Urinary bladder (tissue), 4 donors: ENCODE data around the gene KAT7. TPM values are rescaled to one million over a fixed set of nuclear protein-coding genes. Genes with fewer than 3 reads are reported as not detected.
"Not testable (repeated sequence)": the region's sequence is repeated elsewhere in the genome, so short reads cannot be mapped to it uniquely, and the experiment has no call there.

Experiments used
- DNase-seq: peaks from one replicate; pipeline ENCODE4 v3.0.0-alpha.2; 2015; ENCODE audit errors: extremely low spot score
- H3K27ac ChIP-seq: one replicate; pipeline ENCODE4 v1.5.1; 2013; ENCODE audit warnings: low read depth, mild to moderate bottlenecking, moderate library complexity
- H3K36me3 ChIP-seq: one replicate; pipeline ENCODE4 v1.6.1; 2013; ENCODE audit warnings: mild to moderate bottlenecking, moderate library complexity; ENCODE audit not compliant: insufficient read depth
- H3K4me1 ChIP-seq: one replicate; pipeline ENCODE4 v1.6.1; 2013; ENCODE audit warnings: mild to moderate bottlenecking, moderate library complexity; ENCODE audit not compliant: insufficient read depth
- H3K4me3 ChIP-seq: one replicate; pipeline ENCODE4 v1.5.1; 2013; ENCODE audit warnings: low read depth, low read length
- WGBS: extraction: QIAGEN DNeasy Blood & Tissue Kit; methylation state at CpG from one replicate; pipeline ENCODE4 v1.1.7; 2013; 5-methylcytosine and 5-hydroxymethylcytosine counted together
- polyA plus RNA-seq: library from polyadenylated mRNA; stranded (reverse); fragments of 200-250 nt; gene quantifications from one replicate; pipeline ENCODE4 v1.2.3, GENCODE V29; 2013
- total RNA-seq: library from RNA; depleted of rRNA; stranded (reverse); fragments of >200 nt; gene quantifications from one replicate; pipeline ENCODE4 v1.2.3, GENCODE V29; 2014
- donor health status: healthy with polysubstance abuse.
- donor health status: healthy.

Gene KAT7
- total and polyA plus RNA-seq, 2 donors = 32.3 to 58.7 TPM

- H3K4me3 ChIP-seq, H3K27ac ChIP-seq, H3K4me1 ChIP-seq, DNase-seq: not testable (repeated sequence)
- WGBS = 17% methylated on average over 2 of the region's 2 CpGs
- H3K36me3 ChIP-seq = peaks cover 24% of the 10 kb centered on the region
Observed at GRCh38 chr17:49828325-49828724, 39.8 kb downstream of the KAT7 start.

- WGBS = 85% methylated on average over 2 of the region's 2 CpGs
Observed at GRCh38 chr17:49829026-49829425, 40.5 kb downstream of the KAT7 start.

DNA sequence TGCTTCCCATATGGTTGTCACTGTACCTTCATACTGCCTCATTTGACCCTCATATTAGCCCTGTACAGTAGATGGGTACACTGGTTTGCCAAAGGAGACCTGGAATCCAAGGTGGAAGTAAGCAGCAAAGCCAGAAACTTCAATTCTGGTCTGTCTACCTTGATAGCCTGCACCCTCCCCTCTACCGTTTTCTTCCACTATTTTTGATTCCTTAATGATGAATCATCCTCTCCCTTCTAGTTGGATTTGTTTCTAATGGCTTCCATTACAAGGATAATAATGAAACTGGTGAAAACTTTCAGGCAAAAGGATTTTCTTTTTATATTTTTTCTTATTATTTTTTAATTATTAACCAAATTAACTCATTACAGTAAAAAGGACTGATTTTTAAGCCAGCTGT, 42.1 kb downstream of the KAT7 start:
- H3K36me3 ChIP-seq = peaks cover 18% of the 10 kb centered on the region
- H3K27ac ChIP-seq = no peak overlapping the region
- H3K4me1 ChIP-seq = peaks cover 1% of the 10 kb centered on the region
- no peak for DNase-seq
- H3K4me3 ChIP-seq = no peak overlapping the region
- WGBS = 23% methylated on average over 1 of the region's 1 CpG

More at GRCh38 chr17:49829026-49829425, 40.5 kb downstream of the KAT7 start:
- Histone ChIP-seq H3K27ac (no peak overlapping the region), H3K36me3 (peaks cover 19% of the 10 kb centered on the region), H3K4me1 (peaks cover 1% of the 10 kb centered on the region), H3K4me3 (no peak overlapping the region)
- no peak for DNase-seq

DNA sequence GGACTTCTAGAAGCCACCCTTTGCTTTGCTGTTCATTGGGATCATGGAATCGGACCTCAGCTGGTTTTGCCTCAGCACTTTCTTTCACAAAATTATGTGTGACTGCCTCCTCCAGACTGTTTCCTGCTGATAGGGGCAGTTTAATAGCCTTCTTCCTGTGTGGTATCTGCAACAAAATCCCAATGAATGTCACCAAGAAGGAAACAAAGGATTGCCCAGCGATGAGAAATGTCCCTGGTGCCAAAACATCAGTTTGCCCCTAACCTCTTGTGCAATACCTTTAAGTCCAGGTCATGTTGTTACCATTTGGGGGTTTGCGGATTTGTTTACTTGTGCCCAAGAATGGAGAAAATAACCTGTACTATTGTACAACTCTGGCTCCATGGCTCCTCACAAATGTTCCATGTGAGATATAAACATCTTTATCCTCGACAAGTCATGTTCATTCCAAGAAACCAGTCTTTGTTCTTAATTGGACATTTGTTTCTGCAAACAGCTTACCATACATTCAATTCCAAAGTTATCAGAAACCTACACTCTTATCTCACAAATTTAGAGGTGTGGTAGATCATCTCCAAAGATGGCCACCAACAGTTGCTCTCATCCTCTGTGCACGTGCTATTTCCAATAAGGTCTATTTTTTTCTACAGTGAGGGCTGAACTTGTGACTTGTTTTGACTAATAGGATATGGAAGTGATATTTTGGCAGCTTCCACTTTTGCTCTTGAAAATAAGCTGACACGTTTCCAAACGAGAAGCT, 44.5 kb downstream of the KAT7 start:
- Histone ChIP-seq H3K36me3 (peaks cover 16% of the 10 kb centered on the region), H3K4me1 (peaks cover 1% of the 10 kb centered on the region), H3K4me3 (no peak overlapping the region), H3K27ac (no peak overlapping the region)
- 53% methylated on average over 7 of the region's 7 CpGs for WGBS
- no peak for DNase-seq

GRCh38 chr17:49834118-49834743, 45.8 kb downstream of the KAT7 start:
- Histone ChIP-seq H3K27ac (no peak overlapping the region), H3K36me3 (peaks cover 6% of the 10 kb centered on the region), H3K4me1 (peaks cover 1% of the 10 kb centered on the region), H3K4me3 (no peak overlapping the region)
- no peak for DNase-seq
- 95% methylated on average over 19 of the region's 19 CpGs for WGBS

DNA sequence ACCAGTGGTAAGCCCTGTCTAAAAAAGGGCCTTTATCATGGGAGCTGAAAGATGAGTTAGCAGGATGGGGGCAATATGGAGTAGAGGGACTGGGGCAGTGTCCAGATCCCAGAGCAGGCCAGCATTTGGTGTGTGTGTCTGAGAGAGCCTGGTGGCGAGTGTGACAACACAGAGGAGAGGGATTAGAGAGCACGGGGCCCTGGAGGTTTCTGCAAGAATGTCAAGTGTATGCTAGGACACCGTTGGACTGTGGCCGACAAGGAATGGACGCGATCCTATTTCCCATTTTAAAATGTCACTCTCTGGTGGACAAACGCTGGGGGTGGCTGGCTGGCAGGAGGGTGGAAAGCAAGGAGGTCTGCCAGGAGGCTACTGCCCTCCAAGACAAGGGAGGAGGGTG, 47.0 kb downstream of the KAT7 start:
- no peak for DNase-seq
- 90% methylated on average over 7 of the region's 7 CpGs for WGBS
- Histone ChIP-seq H3K4me3 (no peak overlapping the region), H3K36me3 (peaks cover 3% of the 10 kb centered on the region), H3K4me1 (peaks cover under 1% of the 10 kb centered on the region), H3K27ac (no peak overlapping the region)

DNA sequence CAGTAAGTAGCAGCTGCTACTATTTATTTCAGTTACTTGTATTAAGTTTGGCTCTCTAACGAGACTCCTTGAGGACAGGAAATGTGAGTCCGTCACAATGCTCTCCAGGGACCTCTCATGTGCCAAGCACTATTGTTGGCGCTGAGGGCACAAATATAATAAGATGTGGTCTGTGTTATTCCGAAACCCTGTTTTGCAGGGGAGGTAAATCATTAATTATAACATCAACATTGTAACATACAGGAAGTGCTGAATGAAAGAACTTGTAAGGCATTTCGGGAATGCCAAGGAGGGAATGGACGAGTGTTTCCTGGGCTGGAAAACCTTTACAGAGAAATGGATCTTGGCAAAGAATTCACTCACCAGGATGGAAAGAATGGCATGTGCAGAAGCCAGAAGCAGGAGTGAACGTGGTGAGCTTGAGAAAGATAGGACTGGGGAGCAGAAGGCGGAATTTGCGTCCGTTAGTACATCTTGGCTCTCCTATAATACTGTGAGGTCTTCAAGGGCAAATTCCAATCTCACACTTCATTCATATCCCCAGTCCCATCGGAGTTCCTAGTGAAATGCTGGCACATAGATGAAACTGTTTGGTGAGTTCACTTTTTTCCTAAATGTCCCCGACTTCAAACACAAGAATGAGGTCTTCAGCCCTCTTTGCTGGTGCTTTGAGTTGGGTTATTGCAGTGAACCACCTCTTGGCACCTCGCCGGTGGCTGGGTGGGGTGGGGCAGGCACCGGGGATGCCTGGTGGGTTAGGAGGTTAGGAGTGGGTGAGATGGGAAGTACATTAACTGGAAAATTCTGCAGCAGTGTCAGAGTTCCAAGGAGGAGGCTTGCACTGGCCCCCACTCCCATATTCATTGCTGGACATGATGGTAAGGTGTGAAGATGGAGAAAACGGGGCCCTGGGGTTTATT, 47.9 kb downstream of the KAT7 start:
- Histone ChIP-seq H3K27ac (no peak overlapping the region), H3K4me3 (no peak overlapping the region), H3K36me3 (peaks cover 3% of the 10 kb centered on the region), H3K4me1 (no peaks in the 10 kb centered on the region)
- 70% methylated on average over 16 of the region's 16 CpGs for WGBS
- no peak for DNase-seq

DNA sequence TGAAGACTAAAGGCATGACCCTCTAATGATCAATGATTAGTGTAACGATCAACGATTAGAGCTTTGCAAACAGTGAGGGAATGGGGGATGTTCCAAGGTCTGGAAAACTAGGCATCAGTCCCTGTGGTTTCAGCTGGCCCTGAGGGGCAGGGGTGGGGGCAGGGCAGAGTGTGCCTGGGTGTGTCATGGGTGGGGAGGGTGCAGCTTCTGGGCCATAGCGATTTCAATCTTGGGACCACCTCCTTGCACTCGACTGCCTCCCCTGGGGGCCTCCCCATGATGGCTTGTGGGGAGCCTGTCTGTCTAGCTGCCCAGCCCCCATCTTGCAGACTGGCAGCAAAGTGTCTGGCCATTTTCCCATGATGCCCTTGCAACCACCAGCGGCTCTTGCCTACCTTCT, 51.0 kb downstream of the KAT7 start:
- 74% methylated on average over 5 of the region's 5 CpGs for WGBS
- DNase-seq = no peak
- no peaks in the 10 kb centered on the region for H3K36me3 ChIP-seq
- H3K27ac ChIP-seq = no peak overlapping the region
- H3K4me1 ChIP-seq = no peaks in the 10 kb centered on the region
- H3K4me3 ChIP-seq = no peak overlapping the region

DNA sequence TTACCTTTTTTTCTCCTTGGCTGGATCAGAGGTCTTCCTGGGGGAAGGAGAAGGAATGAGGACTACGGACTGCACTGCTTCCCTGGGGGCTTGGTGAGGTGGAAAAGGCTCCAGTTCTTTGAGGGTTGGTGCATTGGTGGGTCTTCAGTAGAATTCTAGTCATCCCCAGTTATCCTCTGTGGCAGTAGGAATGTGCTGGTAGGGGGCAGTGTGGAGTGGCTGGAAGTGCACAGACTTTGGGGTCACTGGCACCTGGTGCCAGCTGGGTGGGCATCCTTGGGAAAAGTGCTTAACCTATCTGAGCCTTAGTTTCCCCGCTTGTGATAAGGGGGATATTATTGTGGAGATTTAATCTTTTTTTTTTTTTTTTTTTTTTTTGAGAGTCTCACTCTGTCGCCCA, 53.1 kb downstream of the KAT7 start:
- no peak overlapping the region for H3K4me3 ChIP-seq
- no peak for DNase-seq
- H3K36me3 ChIP-seq = peaks cover 1% of the 10 kb centered on the region
- H3K27ac ChIP-seq = no peak overlapping the region
- H3K4me1 ChIP-seq = no peaks in the 10 kb centered on the region
- WGBS = 98% methylated on average over 3 of the region's 3 CpGs

- WGBS = 85% methylated on average over 3 of the region's 3 CpGs
- no peak for DNase-seq
- Histone ChIP-seq H3K4me3 (no peak overlapping the region), H3K36me3 (peaks cover 1% of the 10 kb centered on the region), H3K27ac (no peak overlapping the region), H3K4me1 (no peaks in the 10 kb centered on the region)
Observed at GRCh38 chr17:49842371-49842770, 53.9 kb downstream of the KAT7 start.

GRCh38 chr17:49842846-49843245, 54.4 kb downstream of the KAT7 start:
- no peak for DNase-seq
- 53% methylated on average over 6 of the region's 6 CpGs for WGBS

GRCh38 chr17:49843774-49844350, 55.4 kb downstream of the KAT7 start:
- H3K4me3 ChIP-seq = no peak overlapping the region
- H3K36me3 ChIP-seq = peaks cover 1% of the 10 kb centered on the region
- H3K27ac ChIP-seq = no peak overlapping the region
- no peak for DNase-seq
- WGBS = 86% methylated on average over 6 of the region's 6 CpGs
- no peaks in the 10 kb centered on the region for H3K4me1 ChIP-seq

More at GRCh38 chr17:49842846-49843245, 54.4 kb downstream of the KAT7 start:
- H3K27ac ChIP-seq = no peak overlapping the region
- H3K4me3 ChIP-seq = no peak overlapping the region
- peaks cover 1% of the 10 kb centered on the region for H3K36me3 ChIP-seq
- H3K4me1 ChIP-seq = no peaks in the 10 kb centered on the region

DNA sequence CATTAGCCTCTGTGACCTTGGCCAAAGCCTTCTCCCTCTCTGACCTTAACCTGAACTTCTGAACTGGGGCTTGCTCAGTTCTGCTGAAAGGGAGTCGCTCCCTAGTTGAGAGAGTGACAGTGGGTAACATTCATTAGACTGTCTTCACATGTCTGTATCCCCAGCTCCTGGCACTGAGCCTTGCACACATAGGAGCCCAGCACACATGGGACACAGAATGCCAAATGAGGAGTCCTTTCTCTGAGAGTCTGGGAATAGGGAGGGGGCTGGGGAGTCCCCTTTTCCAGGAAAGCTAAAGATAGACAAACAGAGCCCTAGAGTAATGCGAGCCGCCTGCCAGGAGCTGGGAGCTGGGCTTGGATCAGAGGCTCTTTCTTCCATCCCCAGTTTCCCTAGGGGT, 56.8 kb downstream of the KAT7 start:
- Histone ChIP-seq H3K4me1 (no peaks in the 10 kb centered on the region), H3K4me3 (no peak overlapping the region)
- WGBS = 24% methylated on average over 3 of the region's 3 CpGs

More for the DNA sequence above, 56.8 kb downstream of the KAT7 start:
- DNase-seq = no peak
- Histone ChIP-seq H3K36me3 (peaks cover 1% of the 10 kb centered on the region), H3K27ac (no peak overlapping the region)
